Liver (tissue), 9 donors: ENCODE data around the gene VGLL4. TPM values are rescaled to one million over a fixed set of nuclear protein-coding genes. Genes with fewer than 3 reads are reported as not detected.

ENCODE experiments used
- DNase-seq: peaks from one replicate; pipeline ENCODE4 v3.0.0-alpha.2; 2017; ENCODE audit warnings: low spot score
- H3K27ac ChIP-seq, 2 donors: one replicate each; pipeline ENCODE4 v1.7.0; 2013; ENCODE audit warnings: inconsistent platforms in 2 of 2, low read length in 2 of 2, control low read depth in 1 of 2, low read depth in 1 of 2, mild to moderate bottlenecking in 1 of 2
- H3K27me3 ChIP-seq, 4 donors: one replicate each; pipeline versions ENCODE4 v1.6.1 to v1.7.0; 2013; ENCODE audit warnings: low read length in 3 of 4, inconsistent platforms in 1 of 4, mild to moderate bottlenecking in 1 of 4, moderate library complexity in 1 of 4; ENCODE audit not compliant: control insufficient read depth in 4 of 4, insufficient read depth in 4 of 4
- H3K36me3 ChIP-seq, 4 donors: one replicate each; pipeline versions ENCODE4 v1.6.1 to v1.7.0; 2013; ENCODE audit warnings: low read length in 3 of 4, mild to moderate bottlenecking in 3 of 4, low read depth in 1 of 4, moderate library complexity in 1 of 4; ENCODE audit not compliant: control insufficient read depth in 4 of 4, insufficient read depth in 3 of 4
- H3K4me1 ChIP-seq, 4 donors: one replicate each; pipeline versions ENCODE4 v1.6.1 to v1.7.0; 2013; ENCODE audit warnings: low read length in 3 of 4, mild to moderate bottlenecking in 3 of 4, moderate library complexity in 1 of 4; ENCODE audit not compliant: control insufficient read depth in 4 of 4, insufficient read depth in 4 of 4
- H3K4me3 ChIP-seq, 3 donors: one replicate each; pipeline versions ENCODE4 v1.6.1 to v1.7.0; 2013; ENCODE audit warnings: low read length in 3 of 3, control low read depth in 1 of 3, low read depth in 1 of 3, mild to moderate bottlenecking in 1 of 3
- H3K9ac ChIP-seq, 2 donors: one replicate each; pipeline ENCODE4 v1.7.0; 2013; ENCODE audit warnings: low read length in 2 of 2, mild to moderate bottlenecking in 2 of 2, moderate library complexity in 2 of 2, control low read depth in 1 of 2, low read depth in 1 of 2
- H3K9me3 ChIP-seq, 4 donors: one replicate each; pipeline versions ENCODE4 v1.6.1 to v1.7.0; 2013; ENCODE audit warnings: low read length in 3 of 4; ENCODE audit not compliant: control insufficient read depth in 4 of 4
- CTCF ChIP-seq: fragments of 150-350 bp; IDR thresholded peaks from 2 replicates; pipeline ENCODE4 v1.5.1; 2017; ENCODE audit warnings: improper control_type of control experiment, low read depth, low read length; ENCODE audit not compliant: missing input control
- EGR1 ChIP-seq, 2 donors: IDR thresholded peaks; 2 replicates each; pipeline ENCODE4 v1.6.1; 2016 to 2018; ENCODE audit warnings: antibody characterized with exemption in 2 of 2, low read depth in 2 of 2
- FOXA1 ChIP-seq: IDR thresholded peaks from 2 replicates; pipeline ENCODE4 v1.6.1; 2016; ENCODE audit warnings: antibody characterized with exemption
- FOXA2 ChIP-seq: IDR thresholded peaks from 2 replicates; pipeline ENCODE4 v1.6.1; 2016; ENCODE audit warnings: antibody characterized with exemption
- GABPA ChIP-seq, 2 donors: IDR thresholded peaks in 1 of 2; conservative IDR thresholded peaks in 1 of 2; 2 replicates each; pipeline ENCODE4 v1.6.1; 2016; ENCODE audit warnings: antibody characterized with exemption in 2 of 2, mild to moderate bottlenecking in 1 of 2, moderate library complexity in 1 of 2
- HNF4A ChIP-seq, 2 donors: conservative IDR thresholded peaks; 2 replicates each; pipeline ENCODE4 v1.6.1; 2016; ENCODE audit warnings: antibody characterized with exemption in 2 of 2, mild to moderate bottlenecking in 2 of 2
- HNF4G ChIP-seq: IDR thresholded peaks from 2 replicates; pipeline ENCODE4 v1.6.1; 2016; ENCODE audit warnings: antibody characterized with exemption
- JUND ChIP-seq, 2 donors: IDR thresholded peaks; 2 replicates each; pipeline ENCODE4 v1.6.1; 2016; ENCODE audit warnings: antibody characterized with exemption in 2 of 2
- MAX ChIP-seq: IDR thresholded peaks from 2 replicates; pipeline ENCODE4 v1.6.1; 2016; ENCODE audit warnings: antibody characterized with exemption
- NR2F2 ChIP-seq: IDR thresholded peaks from 2 replicates; pipeline ENCODE4 v1.6.1; 2016; ENCODE audit warnings: antibody characterized with exemption
- RAD21 ChIP-seq, 2 donors: IDR thresholded peaks; 2 replicates each; pipeline ENCODE4 v1.6.1; 2016; ENCODE audit warnings: antibody characterized with exemption in 2 of 2, mild to moderate bottlenecking in 2 of 2
- REST ChIP-seq: IDR thresholded peaks from 2 replicates; pipeline ENCODE4 v1.6.1; 2016; ENCODE audit warnings: antibody characterized with exemption, mild to moderate bottlenecking
- RXRA ChIP-seq, 2 donors: IDR thresholded peaks; 2 replicates each; pipeline ENCODE4 v1.6.1; 2017 to 2018; ENCODE audit warnings: antibody characterized with exemption in 2 of 2, mild to moderate bottlenecking in 1 of 2
- SP1 ChIP-seq: IDR thresholded peaks from 2 replicates; pipeline ENCODE4 v1.6.1; 2018; ENCODE audit warnings: antibody characterized with exemption, mild to moderate bottlenecking
- TAF1 ChIP-seq: conservative IDR thresholded peaks from 2 replicates; pipeline ENCODE4 v1.6.1; 2016; ENCODE audit warnings: antibody characterized with exemption, mild to moderate bottlenecking
- YY1 ChIP-seq: IDR thresholded peaks from 2 replicates; pipeline ENCODE4 v1.6.1; 2016; ENCODE audit warnings: antibody characterized with exemption, mild to moderate bottlenecking
- ZBTB33 ChIP-seq: IDR thresholded peaks from 2 replicates; pipeline ENCODE4 v1.6.1; 2016; ENCODE audit warnings: antibody characterized with exemption
- WGBS: extraction: QIAGEN DNeasy Blood & Tissue Kit; methylation state at CpG from one replicate; pipeline ENCODE4 v1.1.7; 2013; 5-methylcytosine and 5-hydroxymethylcytosine counted together
- polyA plus RNA-seq, 2 donors: library from polyadenylated mRNA; stranded (reverse) in 1 of 2; unstranded in 1 of 2; fragments of 200-250 nt in 1 of 2; fragments of >200 nt in 1 of 2; fragmentation: Nextera tagmentation in 1 of 2; extraction: Ambion mirVana in 1 of 2; gene quantifications; one replicate each; pipeline versions ENCODE4 v1.2.1 to v1.2.3, GENCODE V29; 2013 to 2015
- total RNA-seq, 2 donors: library from RNA; depleted of rRNA; stranded (reverse); fragments of >200 nt; gene quantifications; one replicate each; pipeline ENCODE4 v1.2.3, GENCODE V29; 2014
- TF ChIP-seq, protein P1 (sequence below): IDR thresholded peaks from 2 replicates; pipeline ENCODE4 v1.6.1; 2016; ENCODE audit warnings: antibody characterized with exemption
- donor health status: healthy.
- donor health status: healthy.
- donor health status: healthy.
- donor health status: healthy.
- donor health status: healthy.

VGLL4 gene
- total and polyA plus RNA-seq, 4 donors = 7.2 to 27.9 (median 13.0) TPM

- no peak overlapping the region for H3K27ac ChIP-seq
- 97% methylated on average over 20 of the region's 20 CpGs for WGBS
- no peak overlapping the region for H3K9ac ChIP-seq
- DNase-seq = no peak
- H3K9me3 ChIP-seq = no peaks in the 10 kb centered on the region
- TF ChIP-seq ZBTB33 (no peak), TAF1 (no peak), NR2F2 (no peak), FOXA1 (no peak), GABPA (IDR thresholded peaks at IDR 0.05 in 1 of 2, conservative IDR thresholded peaks at IDR 0.05 in 1 of 2) (no peak), CTCF (no peak), EGR1 (IDR thresholded peaks at IDR 0.05; ENCODE audit: low read depth in 2 of 2) (no peak), RAD21 (IDR thresholded peaks at IDR 0.05) (no peak), HNF4G (no peak), MAX (no peak), JUND (IDR thresholded peaks at IDR 0.05) (no peak), RXRA (IDR thresholded peaks at IDR 0.05) (no peak), YY1 (no peak), REST (no peak), FOXA2 (no peak), SP1 (no peak), HNF4A (conservative IDR thresholded peaks at IDR 0.05) (no peak)
- TF ChIP-seq, protein P1, sequence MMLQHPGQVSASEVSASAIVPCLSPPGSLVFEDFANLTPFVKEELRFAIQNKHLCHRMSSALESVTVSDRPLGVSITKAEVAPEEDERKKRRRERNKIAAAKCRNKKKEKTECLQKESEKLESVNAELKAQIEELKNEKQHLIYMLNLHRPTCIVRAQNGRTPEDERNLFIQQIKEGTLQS = no peak
- H3K27me3 ChIP-seq = no peaks in the 10 kb centered on the region
- no peak overlapping the region for H3K4me3 ChIP-seq
- H3K4me1 ChIP-seq = no peaks in the 10 kb centered on the region
- H3K36me3 ChIP-seq = peaks cover 0 to 18% (median 7%) of the 10 kb centered on the region in 4 donors
These were observed 77.2 kb downstream of the VGLL4 start for GRCh38 chr3:11566478-11566877.
